Measurements from ENCODE around the gene ZC3H7B.

Gene ZC3H7B

DNA sequence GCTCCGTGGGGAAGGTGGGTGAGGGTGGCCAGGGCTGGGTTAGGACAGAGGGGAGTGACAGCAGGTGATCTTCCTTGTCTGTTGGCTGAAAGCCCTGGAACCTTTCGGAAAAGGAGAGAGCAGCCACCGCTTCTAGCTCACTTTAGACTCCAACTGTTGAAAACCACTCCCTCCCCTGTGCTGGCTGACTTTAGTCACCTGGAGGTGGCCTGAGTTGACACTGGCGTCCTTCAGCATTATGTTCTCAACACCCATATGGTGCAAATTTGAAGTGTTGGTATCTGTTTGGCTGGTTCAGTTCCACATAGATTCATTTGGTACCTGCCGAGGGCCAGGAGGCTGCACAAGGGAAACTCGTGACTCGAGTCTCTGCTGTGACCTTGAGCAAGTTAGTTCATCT, 28.8 kb downstream of the ZC3H7B start:
- no peak for DNase-seq

DNA sequence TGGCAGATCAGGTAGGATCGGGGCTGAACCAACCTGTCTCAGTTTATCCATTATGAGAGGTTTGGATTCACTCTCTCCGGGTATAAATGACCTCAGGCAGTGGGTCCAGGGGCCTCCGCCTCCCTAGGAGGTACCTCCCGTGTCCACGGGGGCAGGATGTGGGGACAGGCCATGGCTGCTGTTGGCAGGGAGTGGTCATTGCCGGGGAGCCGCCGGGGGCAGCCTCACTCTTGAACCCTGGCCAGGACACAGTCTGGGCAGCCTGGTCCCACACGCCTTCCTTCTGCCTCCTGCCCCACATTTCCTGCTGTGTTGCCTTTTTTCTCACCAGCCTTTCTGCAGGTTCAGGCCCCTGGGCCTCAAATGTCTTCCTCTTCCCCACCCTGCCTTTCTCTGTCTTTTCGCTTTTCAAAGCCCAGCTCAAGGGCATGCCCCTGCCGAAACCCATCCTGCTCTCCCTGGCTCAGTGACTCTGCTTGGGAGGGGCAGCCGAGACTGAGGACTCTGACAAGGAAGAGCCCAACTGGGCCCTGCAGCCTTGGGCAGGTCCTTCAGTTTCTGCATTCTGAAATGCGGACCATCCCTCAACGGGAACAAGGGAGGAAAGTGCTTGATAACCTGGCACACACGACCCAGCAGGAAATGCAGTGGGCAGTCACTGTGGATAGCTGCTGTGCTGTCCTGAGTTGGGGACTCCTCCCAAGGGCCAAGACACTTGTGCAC, 31.1 kb downstream of the ZC3H7B start:
- no peak for DNase-seq

GRCh38 chr22:41333806-41334205, 32.5 kb downstream of the ZC3H7B start:
- no peak for DNase-seq

DNA sequence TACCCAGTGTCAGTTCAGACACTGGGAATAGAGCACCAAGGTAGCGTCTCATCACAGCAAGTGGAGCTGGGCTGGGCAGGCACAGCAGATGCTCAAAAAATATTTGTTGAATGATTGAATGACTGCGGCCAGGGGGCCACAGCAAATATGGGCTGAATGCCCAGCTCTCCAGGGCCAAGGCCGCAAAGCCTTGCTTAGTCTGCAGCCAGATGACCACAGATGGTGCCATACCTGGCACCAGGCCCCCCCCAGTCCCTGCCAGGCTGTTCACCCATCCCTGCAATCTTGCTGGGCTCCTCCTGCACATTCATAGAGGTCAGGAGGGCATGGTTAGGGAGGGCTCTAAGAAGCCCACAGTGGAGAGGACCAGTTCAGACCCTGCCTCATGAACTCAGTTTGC, 32.9 kb downstream of the ZC3H7B start:
- no peak for DNase-seq

DNA sequence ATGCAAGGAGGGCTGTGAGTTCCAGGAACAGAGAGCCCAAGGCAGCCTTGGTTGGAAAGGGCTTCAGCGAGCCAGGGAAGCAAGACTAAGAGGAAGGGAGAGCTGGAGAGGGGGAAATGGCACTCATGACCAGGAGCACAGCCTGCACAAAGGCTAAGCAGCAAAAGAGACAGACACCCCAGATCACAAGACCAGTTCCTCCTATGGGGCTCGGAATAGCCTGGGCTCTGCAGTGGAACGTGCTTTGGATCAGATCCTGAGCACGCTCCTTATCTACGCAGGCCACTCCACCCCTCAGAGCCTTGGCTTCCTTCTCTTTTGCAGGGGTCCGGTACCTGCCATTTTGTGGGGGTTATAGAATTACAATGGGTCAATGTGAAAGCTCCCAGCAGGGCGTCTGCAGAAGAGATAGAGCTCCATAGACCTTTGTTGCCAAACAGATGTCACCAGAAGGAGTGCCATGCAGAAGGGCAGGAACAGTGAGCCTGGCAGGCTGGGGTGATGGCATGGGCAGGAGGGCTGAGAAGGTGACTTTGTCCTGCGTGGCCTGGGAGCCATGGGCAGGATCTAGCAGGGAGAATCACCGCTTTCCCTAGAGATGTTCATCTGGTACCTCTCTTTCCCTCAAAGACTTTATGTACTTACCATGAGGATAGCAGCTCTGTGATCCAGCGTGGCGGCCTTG, 33.8 kb downstream of the ZC3H7B start:
- DNase-seq: no peak

DNA sequence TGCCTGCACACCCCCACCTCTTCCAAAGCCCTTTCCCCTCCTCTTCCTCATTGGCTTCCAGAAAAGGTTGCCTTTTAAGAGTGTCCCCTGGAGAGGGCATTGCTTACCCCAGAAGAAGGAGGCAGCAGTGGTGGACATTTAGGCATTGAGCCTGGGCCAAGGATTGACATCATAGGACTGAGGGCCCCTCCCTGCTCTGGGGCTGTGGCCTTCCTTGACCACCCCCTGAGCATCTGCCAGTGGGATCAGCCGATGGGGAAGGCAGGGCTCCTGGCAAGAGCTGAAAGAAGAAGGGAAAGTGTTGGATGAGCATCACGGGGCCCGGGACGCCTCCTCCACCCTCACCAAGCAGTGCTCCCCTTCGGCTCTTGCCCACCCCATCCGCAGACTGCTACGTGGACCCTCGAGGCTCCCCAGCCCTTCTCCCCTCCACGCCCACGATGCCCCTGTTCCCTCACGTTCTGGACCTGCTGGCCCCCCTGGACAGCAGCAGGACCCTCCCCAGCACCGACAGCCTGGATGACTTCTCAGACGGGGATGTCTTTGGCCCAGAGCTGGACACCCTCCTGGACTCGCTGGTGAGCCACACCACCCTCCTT, 37.4 kb downstream of the ZC3H7B start:
- DNase-seq: no peak

DNA sequence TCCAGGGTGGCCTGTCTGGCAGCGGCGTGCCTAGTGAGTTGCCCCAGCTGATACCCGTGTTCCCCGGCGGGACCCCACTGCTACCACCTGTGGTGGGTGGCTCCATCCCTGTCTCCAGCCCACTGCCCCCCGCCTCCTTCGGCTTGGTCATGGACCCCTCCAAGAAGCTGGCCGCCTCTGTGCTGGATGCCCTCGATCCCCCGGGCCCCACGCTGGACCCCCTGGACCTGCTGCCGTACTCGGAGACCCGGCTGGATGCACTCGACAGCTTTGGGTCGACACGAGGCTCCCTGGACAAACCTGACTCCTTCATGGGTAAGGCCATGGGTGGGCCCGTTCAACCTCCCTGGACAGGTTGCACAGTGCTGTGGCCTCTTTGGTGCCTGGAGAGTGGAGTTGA, 38.5 kb downstream of the ZC3H7B start:
- DNase-seq: no peak

DNA sequence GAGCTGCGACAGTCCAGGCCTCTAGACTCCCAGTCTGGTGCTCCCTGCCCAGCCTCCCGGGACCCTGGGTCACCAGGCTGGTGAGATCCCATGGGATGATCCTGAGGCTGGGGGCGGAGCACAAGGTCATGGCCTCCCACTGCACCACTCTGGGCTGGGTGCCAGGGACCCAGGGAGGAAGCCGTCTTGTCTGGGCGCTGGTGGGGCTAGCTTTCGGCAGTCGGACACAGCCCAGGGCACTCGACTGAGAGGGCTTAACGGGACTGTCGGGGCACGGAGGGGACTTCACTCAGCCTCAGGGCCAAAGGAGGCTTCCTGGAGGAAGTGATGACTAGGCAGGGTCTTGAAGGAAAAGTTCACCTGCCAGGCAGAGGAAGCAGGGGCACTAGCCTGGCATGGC, 39.0 kb downstream of the ZC3H7B start:
- DNase-seq: no peak

DNA sequence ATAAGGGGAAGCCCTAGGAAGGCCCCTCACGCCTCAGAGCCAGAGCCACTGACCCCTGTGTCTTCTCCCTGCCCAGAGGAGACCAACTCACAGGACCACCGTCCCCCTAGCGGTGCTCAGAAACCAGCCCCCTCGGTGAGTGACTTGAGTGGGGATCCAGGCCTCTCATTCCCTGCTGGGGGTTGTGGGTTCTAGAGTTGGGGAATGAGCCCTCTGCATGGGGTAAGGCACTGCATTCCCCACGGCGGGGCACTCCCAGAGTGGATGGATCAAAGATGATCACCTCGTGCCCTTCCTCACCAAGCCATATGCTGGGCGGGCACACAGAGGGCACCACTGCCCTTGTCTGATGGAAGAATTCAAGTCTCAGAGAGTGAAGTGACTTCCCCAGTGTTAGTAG, 39.7 kb downstream of the ZC3H7B start:
- no peak for DNase-seq

- no peak for DNase-seq
Measured at GRCh38 chr22:41341990-41342389, 40.7 kb downstream of the ZC3H7B start.

GRCh38 chr22:41343300-41343699, 42.0 kb downstream of the ZC3H7B start:
- no peak for DNase-seq

GRCh38 chr22:41343717-41344116, 42.4 kb downstream of the ZC3H7B start:
- DNase-seq: no peak

GRCh38 chr22:41344189-41344788, 43.0 kb downstream of the ZC3H7B start:
- DNase-seq: no peak

DNA sequence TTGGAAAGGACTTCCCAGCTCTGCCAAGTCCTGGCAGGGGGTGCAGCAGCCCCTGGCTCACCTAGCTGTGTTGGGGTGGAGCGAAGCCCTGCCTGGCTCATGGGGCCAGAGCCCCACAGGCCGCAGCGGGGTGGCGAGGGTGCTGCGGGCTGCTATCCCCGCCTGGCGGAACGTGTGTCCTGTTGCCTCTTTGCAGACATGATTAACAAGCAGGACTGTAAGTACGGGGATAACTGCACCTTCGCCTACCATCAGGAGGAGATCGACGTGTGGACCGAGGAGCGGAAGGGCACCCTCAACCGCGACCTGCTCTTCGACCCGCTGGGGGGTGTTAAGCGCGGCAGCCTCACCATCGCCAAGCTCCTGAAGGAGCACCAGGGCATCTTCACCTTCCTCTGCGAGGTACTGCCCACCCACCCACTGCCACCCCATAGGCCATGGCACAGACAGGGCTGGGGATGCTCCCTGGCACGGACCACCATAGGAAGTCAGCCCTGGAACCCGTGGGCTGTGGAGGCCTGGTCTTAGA, 44.5 kb downstream of the ZC3H7B start:
- no peak for DNase-seq

- DNase-seq: no peak
Measured at GRCh38 chr22:41347066-41347859, 45.9 kb downstream of the ZC3H7B start.

DNA sequence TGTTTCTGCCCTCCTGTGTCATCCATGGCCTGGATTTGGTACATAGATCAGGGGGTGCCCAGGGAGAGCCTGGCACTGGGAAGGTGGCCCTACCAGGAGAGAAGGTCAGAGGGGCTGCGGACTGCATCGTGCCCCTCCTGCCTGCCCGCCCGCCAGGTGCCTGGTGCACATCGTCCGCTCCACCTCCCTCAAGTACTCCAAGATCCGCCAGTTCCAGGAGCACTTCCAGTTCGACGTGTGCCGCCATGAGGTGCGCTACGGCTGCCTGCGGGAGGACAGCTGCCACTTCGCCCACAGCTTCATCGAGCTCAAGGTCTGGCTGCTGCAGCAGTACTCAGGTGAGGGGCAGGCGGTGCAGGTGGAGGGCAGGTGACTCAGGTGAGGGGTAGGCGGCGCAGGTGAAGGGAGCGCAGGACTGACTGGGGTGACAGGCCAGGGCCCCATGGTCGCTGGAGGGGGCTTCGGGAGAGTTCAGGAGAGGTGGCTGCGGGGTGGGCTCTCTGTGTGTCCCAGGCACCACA, 47.7 kb downstream of the ZC3H7B start:
- DNase-seq: no peak

DNA sequence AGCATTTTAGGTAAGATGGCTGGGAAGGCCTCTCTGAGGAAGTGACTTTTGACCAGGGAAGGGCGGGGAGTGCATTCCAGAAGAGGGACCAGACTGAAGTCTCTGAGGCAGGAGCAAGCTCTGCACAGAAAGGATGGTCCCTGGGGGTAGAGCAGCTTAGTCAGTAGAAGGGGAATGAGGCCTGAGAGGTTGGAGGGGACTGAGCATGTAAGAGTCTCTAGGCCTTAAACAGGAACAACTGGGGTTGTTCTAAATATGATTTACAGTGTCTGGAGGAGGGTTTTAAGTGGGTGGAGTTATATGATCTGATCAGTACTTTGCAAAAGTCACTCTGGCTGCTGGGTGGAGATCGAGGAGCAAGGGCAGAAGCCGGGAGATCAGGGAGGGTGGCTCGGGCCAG, 48.8 kb downstream of the ZC3H7B start:
- DNase-seq: no peak

DNA sequence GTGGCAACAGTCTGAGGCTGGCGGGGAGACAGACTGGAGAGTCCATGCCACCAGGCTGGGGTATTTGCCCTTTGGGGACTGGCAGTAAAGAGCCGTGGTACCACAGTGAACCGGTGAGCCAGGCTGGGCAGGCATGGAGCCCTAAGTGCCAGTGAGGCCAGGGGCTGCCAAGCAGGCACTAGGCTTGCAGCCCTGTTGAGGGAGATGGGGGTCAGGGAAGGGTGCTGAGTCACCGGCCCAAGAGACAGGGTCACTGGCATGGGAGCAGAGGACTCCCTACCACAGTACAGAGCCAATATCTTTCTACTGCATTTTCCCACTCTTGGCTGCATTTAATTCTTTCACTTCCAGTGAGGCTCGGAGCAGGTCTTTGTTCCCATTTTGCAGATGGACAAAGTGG, 49.7 kb downstream of the ZC3H7B start:
- no peak for DNase-seq

GRCh38 chr22:41352058-41352457, 50.7 kb downstream of the ZC3H7B start:
- DNase-seq: no peak

- DNase-seq: no peak
Measured at GRCh38 chr22:41353862-41354575, 52.7 kb downstream of the ZC3H7B start.

- no peak for DNase-seq
Measured at GRCh38 chr22:41354979-41355378, 53.7 kb downstream of the ZC3H7B start.

- DNase-seq: no peak
Measured at GRCh38 chr22:41355895-41356294, 54.6 kb downstream of the ZC3H7B start.
